IPS-18c (cell line): ENCODE results near the gene KASH5.

ENCODE experiments used
- H3K4me3 ChIP-seq: 2 replicates; pipeline ENCODE4 v1.7.0; 2013; ENCODE audit warnings: low read depth, mild to moderate bottlenecking, low read length, moderate library complexity; ENCODE audit not compliant: insufficient read depth
- H3K9me3 ChIP-seq: one replicate; pipeline ENCODE4 v1.6.1; 2013; ENCODE audit warnings: mild to moderate bottlenecking, low read length, moderate library complexity; ENCODE audit not compliant: control insufficient read depth, insufficient read depth

The KASH5 gene

DNA sequence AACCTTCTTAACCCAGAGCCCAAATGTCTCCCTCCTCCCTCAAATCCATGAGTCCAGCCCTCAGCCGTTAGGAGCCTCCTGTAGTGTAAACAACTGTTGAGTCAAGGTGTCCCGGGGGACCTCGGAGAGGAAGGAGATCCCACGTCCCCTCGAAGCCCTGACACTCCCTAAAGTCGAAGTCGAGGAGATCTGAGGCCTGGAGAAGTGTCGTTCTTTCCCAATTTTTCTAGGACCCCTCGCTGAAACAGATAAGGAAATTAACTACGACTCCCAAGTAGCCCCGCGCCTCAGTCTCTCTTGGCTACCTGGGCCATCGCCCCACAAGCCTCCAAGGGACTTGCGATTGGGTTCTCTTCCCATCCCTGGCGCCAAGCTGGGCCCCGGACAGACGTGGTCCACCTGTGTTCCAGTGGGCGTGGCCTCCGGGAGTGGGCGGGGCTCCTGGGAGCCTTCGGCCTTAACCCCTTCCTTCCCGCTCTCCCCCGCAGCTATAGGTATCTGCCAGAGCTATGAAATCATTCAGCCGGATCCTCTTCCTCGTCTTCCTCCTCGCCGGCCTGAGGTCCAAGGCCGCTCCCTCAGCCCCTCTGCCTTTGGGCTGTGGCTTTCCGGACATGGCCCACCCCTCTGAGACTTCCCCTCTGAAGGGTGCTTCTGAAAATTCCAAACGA lies 38.0 kb downstream of the KASH5 start:
- Histone ChIP-seq H3K4me3 (peak overlapping the region; percentile 32; the same call in 1 of the 2 replicates), H3K9me3 (peaks cover 2% of the 10 kb centered on the region)

DNA sequence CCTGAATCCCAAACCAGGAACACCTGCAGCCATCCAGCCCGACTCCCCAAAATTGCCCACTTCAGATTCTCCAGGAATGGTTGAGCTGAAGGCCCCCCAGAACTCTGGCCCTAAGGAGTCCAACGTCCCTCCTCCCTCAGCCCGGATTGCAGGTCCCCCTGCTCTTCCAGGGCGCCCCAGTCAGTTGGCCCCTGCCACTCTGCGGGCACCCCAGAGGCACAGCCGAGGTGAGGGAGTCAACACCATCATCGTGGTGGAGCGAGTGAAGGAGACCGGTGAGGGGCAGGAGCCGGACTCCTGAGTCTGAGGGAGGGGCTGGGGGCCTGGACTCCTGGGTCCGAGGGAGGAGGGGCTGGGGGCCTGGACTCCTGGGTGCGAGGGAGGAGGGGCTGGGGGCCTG lies 39.3 kb downstream of the KASH5 start:
- Histone ChIP-seq H3K4me3 (no peak overlapping the region), H3K9me3 (peaks cover 4% of the 10 kb centered on the region)

DNA sequence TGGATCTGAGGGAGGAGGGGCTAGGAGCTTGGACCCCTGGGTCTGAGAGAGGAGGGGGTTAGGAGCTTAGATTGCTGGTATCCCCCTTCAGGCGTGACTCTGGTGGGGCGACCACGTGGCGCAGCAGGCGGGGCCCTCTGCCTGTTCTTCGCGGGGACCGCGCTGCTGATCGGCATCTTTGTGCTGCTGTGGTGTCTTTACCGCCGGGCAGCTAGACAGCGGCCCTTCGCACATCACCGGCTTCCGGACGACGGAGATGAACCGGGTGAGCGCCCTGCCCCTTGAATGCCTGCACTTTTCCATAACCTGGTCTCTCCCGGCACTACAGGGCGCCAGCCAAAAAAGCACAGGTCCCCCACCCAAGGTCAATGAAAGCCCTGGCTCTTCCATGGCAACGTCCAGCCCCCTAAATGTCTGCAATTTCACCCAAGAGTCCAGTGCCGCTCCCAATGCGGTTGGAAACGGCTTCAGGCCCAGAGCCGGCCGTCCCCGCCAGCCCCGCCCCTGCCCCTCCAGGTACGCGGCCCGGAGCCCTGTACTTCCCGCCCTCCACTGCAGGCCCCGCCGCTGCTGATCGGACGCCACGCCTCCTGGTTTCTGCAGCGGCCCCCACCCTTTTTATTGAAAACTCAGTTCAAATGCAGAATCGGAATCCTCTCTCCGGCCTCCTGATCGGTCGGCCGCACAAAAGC lies 40.0 kb downstream of the KASH5 start:
- peak overlapping the region; percentile 50 for H3K4me3 ChIP-seq

DNA sequence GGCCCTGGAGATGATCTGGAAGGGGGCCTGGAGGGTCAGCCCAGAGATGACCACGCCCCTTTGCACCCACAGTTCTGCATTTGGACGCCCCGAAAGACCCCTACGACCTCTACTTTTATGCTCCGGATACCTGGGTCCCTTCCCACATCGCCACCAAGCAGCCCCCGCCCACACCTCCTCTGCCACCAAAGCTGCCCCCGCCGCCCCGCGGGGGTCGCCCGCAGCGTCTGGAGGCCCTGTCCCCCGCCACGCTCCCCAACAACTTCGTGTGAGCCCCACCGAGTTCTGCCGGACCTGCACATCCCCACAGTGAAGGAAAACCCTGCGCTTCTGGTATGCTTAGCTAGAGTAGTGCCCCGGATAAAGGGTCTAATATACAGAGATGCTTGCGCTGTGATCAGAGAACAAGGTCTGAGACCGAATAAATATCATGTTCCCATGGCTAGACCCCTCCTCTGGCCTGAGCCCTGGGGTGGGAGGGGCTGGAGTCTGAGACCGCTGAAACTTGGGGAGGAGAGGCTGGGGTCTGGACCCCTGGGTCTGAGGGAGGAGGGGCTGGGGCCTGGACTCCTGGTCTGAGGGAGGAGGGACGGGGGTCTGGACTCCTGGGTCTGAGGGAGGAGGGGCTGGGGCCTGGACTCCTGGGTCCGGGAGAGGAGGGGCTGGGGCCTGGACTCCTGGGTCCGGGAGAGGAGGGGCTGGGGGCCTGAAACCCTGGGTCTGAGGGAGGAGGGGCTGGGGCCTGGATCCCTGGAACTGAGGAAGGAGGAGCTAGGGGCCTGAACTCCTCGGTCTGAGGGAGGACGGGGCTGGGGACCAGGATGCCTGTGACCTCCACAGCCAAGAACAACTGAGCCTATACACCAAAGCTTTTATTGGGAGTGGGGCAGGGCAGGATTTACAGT lies 40.8 kb downstream of the KASH5 start:
- peak overlapping the region; percentile 50 for H3K4me3 ChIP-seq
- H3K9me3 ChIP-seq = peaks cover 4% of the 10 kb centered on the region

More for the DNA sequence above, 40.0 kb downstream of the KASH5 start:
- peaks cover 4% of the 10 kb centered on the region for H3K9me3 ChIP-seq

DNA sequence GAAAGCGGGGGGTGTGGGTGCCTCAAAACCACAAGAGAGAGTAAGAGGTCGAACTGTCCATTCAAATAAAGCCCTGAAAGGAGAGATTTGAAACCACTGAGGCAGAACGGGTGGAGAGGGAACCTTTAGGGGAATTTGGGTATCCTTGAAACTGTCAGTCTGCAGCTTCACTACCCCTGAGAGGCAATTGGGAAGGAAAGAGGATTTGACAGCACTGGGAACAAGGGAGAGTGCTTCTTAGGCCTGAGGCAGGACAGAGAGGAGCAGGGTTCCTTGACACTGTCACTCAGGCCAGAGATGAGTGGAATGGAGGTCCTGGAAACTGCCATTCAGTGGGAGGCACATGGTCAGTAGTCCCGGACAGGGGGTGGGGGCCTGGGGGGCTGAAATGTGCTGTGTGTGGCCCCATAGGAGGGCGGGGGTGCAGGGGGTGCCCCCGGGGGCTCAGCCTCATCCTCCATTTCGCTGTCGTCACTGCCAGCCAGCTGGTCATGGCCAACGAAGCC lies 42.2 kb downstream of the KASH5 start:
- Histone ChIP-seq H3K4me3 (no peak overlapping the region), H3K9me3 (peaks cover 2% of the 10 kb centered on the region)

DNA sequence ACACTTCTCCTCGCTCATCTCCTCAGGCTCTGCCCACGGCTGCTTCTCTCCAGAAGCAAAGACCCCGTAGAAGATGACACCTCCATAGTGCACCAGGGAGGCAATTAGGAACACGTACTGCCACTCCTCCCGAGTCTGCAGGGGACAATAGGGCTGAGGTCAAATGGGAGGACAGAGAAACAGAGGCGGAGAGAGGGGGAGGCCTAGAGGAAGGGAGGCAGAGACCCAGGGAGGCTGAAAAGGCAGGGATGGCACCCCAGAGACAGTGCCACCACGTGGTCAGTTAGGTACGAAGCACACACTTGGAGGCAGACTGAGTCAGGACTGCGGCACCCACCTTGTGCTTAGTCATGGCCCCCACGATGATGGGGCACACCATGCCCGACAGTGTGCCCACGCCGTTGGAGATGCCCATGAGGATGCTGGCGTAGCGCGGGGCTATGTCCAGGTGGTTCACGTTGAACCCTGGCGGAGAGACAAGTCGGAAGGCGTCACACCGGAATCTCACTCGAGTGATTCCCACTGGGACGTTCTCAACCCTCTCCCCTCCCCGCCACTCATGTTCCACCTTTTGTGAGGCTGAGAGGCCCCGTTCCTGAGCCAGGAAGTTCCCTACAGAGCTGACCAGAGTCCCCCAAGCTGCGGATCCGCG lies 42.8 kb downstream of the KASH5 start:
- Histone ChIP-seq H3K9me3 (peaks cover 2% of the 10 kb centered on the region), H3K4me3 (no peak overlapping the region)

DNA sequence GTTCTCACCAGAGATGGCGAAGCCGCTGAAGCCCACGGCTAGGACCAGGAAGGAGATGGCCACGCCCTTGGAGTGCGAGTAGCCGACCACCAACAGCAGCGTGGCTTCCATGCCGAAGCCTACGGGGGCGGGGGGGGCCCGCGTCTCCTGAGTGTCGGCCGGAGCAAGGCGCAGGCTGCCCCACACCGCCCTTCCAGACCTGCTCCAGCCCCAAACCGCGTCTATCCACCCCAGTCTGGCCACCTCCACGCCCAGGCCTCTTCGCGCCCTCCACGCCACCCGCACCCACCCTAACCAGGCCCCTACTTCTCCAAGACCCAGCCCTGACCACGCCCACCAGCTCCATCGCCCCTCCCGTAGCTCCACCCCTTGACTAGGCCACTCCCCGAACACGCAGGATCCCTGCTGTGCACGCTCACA lies 43.3 kb downstream of the KASH5 start:
- peaks cover 2% of the 10 kb centered on the region for H3K9me3 ChIP-seq
- no peak overlapping the region for H3K4me3 ChIP-seq

DNA sequence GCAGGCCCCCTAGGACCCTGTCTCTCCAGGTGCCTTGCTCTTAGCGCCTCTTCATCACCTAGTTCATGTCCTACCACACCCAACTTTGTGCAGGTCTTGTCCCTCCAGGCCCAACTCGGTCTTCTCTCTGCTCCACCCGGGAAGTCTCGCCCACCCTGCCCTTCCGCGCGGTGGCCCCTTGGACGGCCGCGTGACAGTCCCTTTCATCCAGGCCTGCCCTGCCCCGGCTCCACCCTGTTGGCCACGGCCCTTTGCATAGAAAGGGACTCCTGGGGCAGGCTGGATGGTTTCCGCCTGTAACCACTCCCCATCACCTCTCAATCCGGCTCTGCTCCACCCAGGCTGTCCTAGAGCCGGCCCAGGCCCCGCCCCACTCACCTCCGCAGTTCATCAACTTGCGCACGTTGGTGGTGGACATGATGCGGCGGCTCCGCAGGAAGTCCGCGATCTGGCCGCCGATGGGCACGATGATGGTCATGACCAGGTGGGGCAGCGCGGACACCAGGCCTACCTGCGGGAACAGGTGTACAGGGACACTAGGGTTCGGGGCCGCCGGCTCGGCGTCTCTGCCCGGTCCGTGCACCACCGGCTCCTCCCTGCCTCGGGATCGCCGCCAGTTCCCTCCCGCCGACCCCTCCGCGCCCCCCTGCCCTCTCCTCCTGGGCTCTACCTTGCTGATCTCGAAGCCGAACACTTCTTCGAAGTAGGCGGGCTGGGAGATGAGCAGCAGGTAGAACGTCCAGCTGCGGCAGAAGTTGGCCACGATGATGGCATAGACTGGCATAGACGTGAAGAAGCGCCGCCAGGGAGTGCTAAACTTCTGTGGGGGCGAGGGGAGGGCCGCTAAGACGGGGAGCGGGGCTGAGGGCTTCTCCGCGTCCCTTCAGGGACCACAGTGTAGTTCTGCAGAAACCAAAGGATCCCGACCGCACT lies 44.4 kb downstream of the KASH5 start:
- peak overlapping the region; percentile 40 for H3K4me3 ChIP-seq
- peaks cover 2% of the 10 kb centered on the region for H3K9me3 ChIP-seq

DNA sequence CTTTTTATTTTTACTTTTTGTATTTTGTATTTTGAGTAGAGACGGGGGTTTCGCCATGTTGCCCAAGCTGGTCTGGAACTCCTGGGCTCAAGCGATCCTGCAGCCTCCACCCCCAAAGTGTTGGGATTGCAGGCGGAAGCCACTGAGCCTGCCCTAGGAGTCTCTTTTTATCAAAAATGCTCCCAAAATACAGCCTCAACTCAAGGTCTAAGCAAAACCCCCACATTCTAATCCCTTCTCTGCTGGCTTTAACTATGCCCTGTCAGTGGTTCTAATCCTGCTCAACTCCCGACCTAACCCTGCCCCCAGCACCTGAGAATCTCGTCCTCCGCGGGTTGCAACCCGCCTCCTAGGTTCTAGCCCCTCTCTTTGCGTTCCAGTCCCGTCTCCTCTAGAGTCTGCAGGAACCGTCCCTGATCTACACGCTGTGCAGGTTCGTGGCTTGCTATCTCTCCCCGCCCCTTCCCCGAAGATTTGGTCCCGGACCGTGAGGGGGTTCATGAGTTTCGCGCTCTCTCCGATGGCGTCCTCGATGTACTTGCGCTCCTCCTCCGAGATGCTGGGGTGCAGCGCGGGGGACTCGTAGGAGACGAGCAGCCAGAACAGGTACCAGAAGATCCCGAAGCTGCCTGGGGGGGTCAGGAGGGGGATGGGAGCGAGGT lies 45.3 kb downstream of the KASH5 start:
- Histone ChIP-seq H3K4me3 (no peak overlapping the region), H3K9me3 (peaks cover 2% of the 10 kb centered on the region)

DNA sequence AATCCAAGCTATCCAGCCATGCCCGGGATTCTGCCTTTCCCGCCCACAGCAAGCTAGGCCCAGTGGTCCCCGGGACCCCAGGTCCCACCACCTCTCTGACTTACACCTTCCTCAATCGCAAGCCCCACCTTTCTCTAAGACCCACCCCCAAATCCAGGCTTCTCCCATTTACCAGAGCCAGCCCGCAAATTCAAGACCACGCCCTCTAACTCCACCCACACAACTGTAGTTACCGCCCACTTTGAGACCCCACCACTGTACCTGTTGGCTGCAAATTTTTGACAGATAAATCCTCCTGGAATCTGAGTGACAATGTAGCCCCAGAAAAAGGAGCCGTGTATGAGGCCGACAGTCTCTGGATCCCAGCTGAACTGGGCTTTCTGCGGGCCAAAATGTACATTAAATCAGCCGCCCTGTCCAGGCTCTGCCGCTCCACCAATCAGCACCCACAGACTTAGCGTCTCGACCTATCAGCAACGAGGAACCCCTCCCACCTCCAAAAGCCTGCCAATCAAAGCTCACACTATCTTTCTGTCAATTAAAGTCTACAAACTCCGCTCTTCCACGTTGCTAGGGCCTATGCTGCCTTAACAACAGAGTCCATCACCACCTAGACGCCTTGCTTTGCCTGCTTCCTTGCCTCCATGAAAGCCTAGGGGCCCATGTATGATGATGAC lies 47.0 kb downstream of the KASH5 start:
- H3K4me3 ChIP-seq = no peak overlapping the region

DNA sequence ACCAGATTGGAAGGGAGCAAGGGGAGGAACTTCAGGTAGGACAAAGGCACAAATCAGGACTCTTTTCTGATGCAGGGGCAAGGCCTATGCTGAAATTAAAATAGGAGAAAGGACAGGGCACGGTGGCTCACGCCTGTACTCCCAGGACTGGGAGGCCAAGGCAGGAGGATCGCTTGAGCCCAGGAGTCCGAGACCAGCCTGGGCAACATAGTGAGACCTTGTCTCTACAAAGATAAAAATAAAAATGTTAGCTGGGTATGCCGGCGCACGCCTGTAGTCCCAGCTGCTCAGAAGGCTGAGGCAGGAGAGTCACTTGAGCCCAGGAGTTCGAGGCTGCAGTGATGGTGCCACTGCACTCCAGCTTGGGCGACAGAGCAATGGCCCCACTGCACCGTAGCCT lies 47.6 kb downstream of the KASH5 start:
- Histone ChIP-seq H3K4me3 (no peak overlapping the region), H3K9me3 (peaks cover 2% of the 10 kb centered on the region)

More for the DNA sequence above, 47.0 kb downstream of the KASH5 start:
- H3K9me3 ChIP-seq = peaks cover 2% of the 10 kb centered on the region

DNA sequence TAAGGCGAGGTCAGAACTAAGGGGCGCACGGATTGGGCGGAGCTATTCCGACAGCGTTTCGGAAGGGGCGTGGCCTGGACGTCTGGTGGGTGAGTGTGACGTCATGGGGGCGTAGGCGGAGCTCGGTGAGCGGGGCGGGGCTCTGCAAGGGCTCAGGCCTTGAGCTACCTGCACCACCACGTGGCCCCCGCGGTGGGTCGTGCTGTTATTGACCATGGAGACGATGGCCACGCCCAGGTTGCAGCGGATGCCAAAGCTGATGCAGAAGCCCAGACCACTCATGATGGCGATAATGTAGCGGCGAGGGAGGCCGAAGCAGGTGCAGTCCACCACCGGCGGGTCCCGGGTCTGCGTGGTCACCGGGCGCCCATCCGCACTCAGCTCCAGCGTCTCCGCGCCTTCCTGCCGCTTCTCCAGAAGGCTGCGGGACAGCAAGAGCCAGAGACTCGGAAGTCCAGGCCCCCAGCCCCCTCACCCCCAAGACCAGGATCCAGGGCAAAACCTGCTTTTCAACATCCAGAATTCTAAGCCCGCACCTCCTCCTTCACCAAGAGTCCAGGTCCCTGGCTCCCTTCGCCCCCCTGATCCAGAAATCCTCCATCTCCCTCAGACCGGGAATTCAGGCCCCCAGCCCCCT lies 48.5 kb downstream of the KASH5 start:
- Histone ChIP-seq H3K4me3 (peak overlapping the region; percentile 29), H3K9me3 (peaks cover 2% of the 10 kb centered on the region)

DNA sequence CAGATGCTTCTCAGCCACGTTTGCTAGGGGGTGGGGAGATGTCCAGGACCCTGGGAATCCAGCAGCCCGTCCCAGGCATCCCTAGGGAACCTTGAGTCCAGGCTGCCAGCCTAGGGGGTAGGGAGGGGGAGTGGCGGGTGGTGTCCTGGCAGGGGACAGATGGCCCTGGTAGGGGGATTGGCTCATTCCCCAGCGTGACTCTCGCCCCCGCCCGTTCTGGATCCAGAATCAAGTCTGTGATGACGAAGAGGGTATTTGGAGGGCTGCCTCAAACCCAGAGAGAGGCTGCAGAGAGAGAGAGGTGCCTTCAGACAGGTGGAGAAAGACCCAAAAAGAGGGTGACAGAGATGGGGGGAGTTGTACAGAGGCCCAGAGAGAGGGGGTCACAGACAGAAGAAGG lies 49.2 kb downstream of the KASH5 start:
- Histone ChIP-seq H3K9me3 (no peaks in the 10 kb centered on the region), H3K4me3 (no peak overlapping the region)

DNA sequence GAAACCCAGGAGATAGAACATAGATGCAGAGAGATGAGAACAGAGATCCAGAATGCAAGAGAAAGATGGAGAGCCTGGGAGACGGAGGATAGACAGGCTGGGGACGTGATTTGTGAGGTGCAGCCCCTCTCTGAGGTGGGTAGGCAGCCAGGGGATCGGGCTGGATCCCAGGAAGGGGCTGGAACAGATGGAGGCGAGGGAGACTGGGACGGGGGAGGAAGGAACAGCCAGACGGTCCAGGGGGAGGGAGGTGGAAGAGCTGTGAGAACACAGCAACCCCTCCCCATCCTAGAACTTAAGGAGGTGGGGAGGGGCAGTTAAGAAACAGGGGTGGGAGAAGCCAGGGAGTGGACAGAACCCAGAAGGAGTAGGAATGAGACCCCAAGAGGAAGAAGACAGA lies 50.2 kb downstream of the KASH5 start:
- Histone ChIP-seq H3K4me3 (no peak overlapping the region), H3K9me3 (no peaks in the 10 kb centered on the region)

DNA sequence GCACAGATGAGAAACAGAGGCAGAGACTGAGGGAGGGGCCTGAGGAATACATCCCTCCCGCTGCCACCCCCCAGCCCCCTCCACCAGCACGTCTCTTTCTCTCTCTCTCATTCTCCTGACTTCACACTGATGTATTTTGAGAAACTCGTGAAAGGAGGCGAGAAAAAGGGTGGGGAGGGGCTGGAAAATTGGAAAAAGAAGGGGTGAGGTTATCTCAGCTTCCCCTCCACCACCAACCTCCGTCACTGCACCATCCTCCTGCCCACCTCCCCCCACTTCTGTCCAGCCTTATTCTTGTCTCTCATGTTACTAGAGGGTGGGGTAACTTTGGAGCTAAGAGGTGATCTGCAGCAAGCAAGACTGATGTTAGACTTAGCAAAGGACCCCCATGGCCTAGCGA lies 51.8 kb downstream of the KASH5 start:
- no peak overlapping the region for H3K4me3 ChIP-seq
- no peaks in the 10 kb centered on the region for H3K9me3 ChIP-seq
